ENCODE measurements around the gene LGALS8.
A peak's percentile ranks its signal among the peaks of the same experiment; 100 is the strongest.
"Not testable (repeated sequence)": the region's sequence is repeated elsewhere in the genome, so short reads cannot be mapped to it uniquely, and the experiment has no call there.

The LGALS8 gene

DNA sequence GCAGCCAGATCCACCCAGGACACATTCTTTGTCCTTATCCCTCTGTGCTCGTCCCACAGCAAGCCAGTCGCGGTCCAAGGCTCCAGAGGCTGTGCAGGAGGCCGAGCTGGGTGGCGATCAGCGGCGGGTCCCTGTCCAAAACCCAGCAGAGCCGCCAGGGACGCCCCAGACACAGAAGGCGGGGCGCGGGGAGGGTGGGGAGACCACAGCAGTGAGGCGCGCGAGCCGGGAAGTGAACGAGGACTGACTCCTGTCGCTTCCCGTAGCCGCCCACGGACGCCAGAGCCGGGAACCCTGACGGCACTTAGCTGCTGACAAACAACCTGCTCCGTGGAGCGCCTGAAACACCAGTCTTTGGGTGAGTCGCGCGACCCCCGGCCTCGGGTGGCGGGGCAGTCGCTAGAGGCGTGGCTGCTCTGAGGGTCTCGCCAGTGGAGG lies at the start of gene LGALS8:
Gene LGALS8 (plus strand): TSS at position 279 of the 438 bp plus-strand sequence. CDS start 2,089 bp downstream, outside the sequence.
- Histone ChIP-seq H3K4me3 (replicated peaks; ENCODE audit: low read depth, low read length) (peak within 1 kb of the TSS; percentile 81), H3K36me3 (ENCODE audit: control insufficient read depth, insufficient read depth, low read length) (no peaks in the 10 kb centered on the region), H3K27me3 (replicated peaks; ENCODE audit: control insufficient read depth, insufficient read depth, low read length) (no peaks in the 10 kb centered on the region)
- peak; percentile 85 for DNase-seq (ENCODE audit: extremely low read depth, insufficient read length)
- TF ChIP-seq, protein P1, sequence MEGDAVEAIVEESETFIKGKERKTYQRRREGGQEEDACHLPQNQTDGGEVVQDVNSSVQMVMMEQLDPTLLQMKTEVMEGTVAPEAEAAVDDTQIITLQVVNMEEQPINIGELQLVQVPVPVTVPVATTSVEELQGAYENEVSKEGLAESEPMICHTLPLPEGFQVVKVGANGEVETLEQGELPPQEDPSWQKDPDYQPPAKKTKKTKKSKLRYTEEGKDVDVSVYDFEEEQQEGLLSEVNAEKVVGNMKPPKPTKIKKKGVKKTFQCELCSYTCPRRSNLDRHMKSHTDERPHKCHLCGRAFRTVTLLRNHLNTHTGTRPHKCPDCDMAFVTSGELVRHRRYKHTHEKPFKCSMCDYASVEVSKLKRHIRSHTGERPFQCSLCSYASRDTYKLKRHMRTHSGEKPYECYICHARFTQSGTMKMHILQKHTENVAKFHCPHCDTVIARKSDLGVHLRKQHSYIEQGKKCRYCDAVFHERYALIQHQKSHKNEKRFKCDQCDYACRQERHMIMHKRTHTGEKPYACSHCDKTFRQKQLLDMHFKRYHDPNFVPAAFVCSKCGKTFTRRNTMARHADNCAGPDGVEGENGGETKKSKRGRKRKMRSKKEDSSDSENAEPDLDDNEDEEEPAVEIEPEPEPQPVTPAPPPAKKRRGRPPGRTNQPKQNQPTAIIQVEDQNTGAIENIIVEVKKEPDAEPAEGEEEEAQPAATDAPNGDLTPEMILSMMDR (IDR thresholded peaks at IDR 0.05; ENCODE audit: insufficient read depth, low read length, poor library complexity, severe bottlenecking), result no peak

DNA sequence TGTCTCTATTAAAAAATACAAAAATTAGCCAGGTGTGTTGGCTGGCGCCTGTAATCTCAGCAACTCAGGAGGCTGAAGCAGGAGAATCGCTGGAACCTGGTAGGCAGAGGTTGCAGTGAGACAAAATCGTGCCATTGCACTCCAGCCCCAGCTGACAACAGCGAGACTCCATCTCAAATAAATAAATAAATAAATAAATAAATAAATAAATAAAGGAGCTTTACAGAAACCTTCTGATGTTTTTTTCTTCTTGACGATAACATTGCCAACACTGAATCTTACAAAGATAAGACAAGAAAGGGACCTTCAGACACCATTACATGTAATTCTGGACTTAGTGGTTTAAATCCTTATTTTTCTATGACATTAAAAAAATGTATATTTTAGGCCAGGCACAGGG lies 47.8 kb upstream of the LGALS8 start:
- H3K4me3 ChIP-seq (replicated peaks; ENCODE audit: low read depth, low read length), result no peak overlapping the region
- TF ChIP-seq, protein P1 (IDR thresholded peaks at IDR 0.05; ENCODE audit: insufficient read depth, low read length, poor library complexity, severe bottlenecking), result no peak
- H3K27me3 ChIP-seq (replicated peaks; ENCODE audit: control insufficient read depth, insufficient read depth, low read length), result no peaks in the 10 kb centered on the region; the same call in 1 of the 2 replicates
- no peaks in the 10 kb centered on the region for H3K36me3 ChIP-seq (ENCODE audit: control insufficient read depth, insufficient read depth, low read length)
- no peak for DNase-seq (ENCODE audit: extremely low read depth, insufficient read length)

DNA sequence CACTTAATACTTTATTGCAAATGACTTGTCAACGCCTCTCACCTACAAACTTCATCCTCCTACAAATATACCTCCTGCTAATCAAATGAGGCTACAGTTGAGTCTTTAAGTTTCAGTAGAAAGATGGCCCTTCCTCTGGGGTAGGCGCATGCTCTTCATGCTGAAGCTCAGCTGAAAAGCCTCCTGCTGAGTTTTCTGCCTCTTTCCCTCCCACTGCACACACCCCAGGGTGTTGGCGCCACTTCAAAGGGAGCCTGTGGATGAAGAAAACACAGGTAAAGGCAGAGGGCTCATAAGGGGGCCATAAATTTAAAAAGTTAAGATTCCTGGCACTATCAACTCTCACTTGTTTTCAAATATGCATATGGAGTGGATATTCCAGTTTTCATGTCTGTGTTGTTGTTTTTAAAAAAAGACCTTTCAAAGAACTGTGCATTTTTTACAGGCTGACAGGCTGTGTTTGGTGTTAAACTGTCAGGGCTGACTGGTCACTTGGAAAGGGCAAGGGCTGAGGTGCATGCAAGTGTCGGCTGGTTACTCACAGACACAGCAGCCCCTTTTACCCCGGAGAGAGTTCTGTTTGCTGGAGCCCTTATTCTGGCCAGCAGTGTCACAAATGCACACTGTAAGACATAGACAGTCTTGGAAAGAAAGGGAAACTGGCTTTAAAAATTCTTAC lies 42.9 kb upstream of the LGALS8 start:
- TF ChIP-seq, protein P1 (IDR thresholded peaks at IDR 0.05; ENCODE audit: insufficient read depth, low read length, poor library complexity, severe bottlenecking), result no peak
- no peak for DNase-seq (ENCODE audit: extremely low read depth, insufficient read length)
- Histone ChIP-seq H3K36me3 (ENCODE audit: control insufficient read depth, insufficient read depth, low read length) (no peaks in the 10 kb centered on the region), H3K4me3 (replicated peaks; ENCODE audit: low read depth, low read length) (no peak overlapping the region), H3K27me3 (replicated peaks; ENCODE audit: control insufficient read depth, insufficient read depth, low read length) (no peaks in the 10 kb centered on the region)

DNA sequence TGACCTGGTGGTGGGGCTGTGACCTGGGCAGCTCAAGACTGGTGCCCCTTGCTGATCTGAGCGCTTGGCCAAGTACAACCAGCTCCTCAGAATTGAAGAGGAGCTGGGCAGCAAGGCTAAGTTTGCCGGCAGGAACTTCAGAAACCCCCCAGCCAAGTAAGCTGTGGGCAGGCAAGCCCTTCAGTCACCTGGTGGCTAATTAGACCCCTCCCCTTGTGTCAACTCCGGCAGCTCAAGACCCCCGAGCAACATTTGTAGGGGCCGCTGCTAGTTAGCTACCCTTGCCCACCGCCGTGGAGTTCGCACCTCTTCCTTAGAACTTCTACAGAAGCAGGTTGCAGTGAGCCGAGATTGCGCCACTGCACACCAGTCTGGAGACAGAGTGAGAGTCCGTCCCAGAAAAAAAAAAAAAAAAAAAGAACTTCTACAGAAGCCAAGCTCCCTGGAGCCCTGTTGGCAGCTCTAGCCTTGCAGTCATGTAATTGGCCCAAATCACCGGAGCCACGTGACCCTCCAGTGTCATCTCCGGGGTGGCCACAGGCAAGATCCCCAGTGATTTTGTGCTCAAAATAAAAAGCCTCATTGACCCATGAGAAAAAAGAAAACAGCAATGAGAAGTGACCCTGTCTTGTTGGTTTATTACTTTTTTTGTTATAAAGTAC lies 39.3 kb upstream of the LGALS8 start:
- no peaks in the 10 kb centered on the region for H3K27me3 ChIP-seq (replicated peaks; ENCODE audit: control insufficient read depth, insufficient read depth, low read length)
- no peaks in the 10 kb centered on the region for H3K36me3 ChIP-seq (ENCODE audit: control insufficient read depth, insufficient read depth, low read length)
- H3K4me3 ChIP-seq (replicated peaks; ENCODE audit: low read depth, low read length), result no peak overlapping the region
- TF ChIP-seq, protein P1 (IDR thresholded peaks at IDR 0.05; ENCODE audit: insufficient read depth, low read length, poor library complexity, severe bottlenecking), result no peak
- no peak for DNase-seq (ENCODE audit: extremely low read depth, insufficient read length)

DNA sequence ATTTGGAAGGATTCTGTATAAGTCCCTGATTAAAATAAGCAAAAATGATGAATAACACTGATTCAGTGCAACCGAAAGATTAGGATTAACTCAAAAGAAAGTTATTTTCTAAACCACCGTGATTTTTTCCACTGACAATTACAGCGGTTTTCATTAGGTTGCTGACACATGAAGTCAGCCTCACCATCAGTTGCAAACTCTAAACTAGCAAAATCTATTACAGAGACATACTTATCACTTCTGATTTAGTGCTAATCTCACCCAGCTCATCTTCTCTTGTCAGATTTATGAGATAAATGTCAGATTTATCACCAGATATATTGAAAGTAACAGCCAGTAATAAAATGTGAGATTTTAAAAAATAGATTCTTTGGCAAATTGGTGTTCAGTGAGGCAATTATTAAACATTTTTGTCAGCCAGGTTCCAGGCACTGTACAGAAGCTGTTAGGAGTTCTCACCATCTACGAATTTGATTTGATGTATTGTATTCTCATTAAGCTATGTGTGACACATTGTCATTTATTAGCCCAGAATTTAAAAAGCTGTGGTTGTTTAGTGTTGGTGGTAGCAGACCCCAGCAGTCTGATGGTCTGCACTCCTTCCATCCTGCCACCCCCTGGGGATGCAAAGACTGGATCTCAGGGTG lies 37.3 kb upstream of the LGALS8 start:
- TF ChIP-seq, protein P1 (IDR thresholded peaks at IDR 0.05; ENCODE audit: insufficient read depth, low read length, poor library complexity, severe bottlenecking), result no peak
- no peak overlapping the region for H3K4me3 ChIP-seq (replicated peaks; ENCODE audit: low read depth, low read length)
- H3K36me3 ChIP-seq (ENCODE audit: control insufficient read depth, insufficient read depth, low read length), result no peaks in the 10 kb centered on the region
- DNase-seq (ENCODE audit: extremely low read depth, insufficient read length), result no peak
- no peaks in the 10 kb centered on the region for H3K27me3 ChIP-seq (replicated peaks; ENCODE audit: control insufficient read depth, insufficient read depth, low read length)

DNA sequence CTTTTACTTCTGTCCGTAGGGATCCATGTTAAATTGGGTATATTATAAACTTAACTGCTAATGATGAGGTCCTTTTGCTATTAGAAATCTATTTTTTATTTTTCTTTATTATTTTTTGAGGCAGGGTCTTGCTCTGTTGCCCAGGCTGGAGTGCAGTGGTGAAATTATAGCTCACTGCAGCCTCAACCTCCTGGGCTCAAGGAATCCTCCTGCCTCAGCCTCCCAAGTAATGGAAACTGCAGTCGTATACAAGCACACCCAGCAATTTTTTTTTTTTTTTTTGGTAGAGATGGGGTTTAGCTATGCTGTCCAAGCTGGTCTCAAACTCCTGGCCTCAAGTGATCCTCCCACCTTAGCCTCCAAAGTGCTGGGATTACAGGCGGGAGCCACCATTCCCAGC lies 34.6 kb upstream of the LGALS8 start:
- H3K27me3 ChIP-seq (replicated peaks; ENCODE audit: control insufficient read depth, insufficient read depth, low read length); DNase-seq (ENCODE audit: extremely low read depth, insufficient read length); H3K36me3 ChIP-seq (ENCODE audit: control insufficient read depth, insufficient read depth, low read length); H3K4me3 ChIP-seq (replicated peaks; ENCODE audit: low read depth, low read length): not testable (repeated sequence)

Data from GM06990 (cell line).